Activated CD4-positive, alpha-beta T cell treated with anti-CD3 and anti-CD28 coated beads for 24 hours (primary cell): Measurements from ENCODE around the gene PAM.
A peak's percentile ranks its signal among the peaks of the same experiment; 100 is the strongest.

Source experiments
- DNase-seq, 2 donors: peaks; one replicate each; pipeline ENCODE4 v3.0.0-alpha.2; 2020; ENCODE audit warnings: low read depth in 2 of 2

PAM gene

DNA sequence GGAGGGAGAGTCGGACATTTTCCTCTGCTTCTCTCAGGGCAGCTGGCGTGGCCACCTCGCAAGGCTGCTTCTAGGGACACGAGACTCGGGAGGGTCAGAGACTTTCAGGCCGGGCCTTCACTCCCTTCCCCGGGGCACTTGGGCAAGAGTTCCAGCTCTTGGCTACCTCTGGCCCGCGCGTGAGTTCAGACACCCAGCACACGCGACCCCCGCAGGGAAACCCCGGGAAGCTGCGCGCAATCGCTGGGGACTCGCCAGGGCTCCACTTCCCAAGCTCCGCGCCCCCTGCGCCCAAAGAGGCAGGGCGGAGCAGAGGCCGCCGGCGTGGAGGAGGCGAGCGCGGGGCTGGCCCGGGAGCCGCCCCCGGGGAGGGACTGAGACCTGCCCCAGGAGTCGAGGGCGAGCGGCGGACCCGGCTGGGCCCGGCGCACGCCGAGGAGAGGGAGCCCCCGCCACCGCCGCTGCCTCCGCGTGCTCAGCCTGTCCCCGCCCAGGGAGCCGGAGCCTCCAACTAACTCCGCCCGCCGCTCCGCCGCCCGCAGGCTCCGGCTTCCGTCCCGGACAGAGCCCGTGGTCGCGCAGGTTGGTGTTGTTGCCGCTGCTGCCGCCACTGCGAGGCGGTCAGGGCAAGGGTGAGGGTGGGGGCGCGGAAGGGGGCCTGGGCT is at the start of gene PAM:
Gene PAM (plus strand): TSS at position 539 of the 665 bp plus-strand sequence. CDS start 110,891 bp downstream, outside the sequence.
- peak; percentile 64 to 68 for DNase-seq

- no peak for DNase-seq
Observed at GRCh38 chr5:102711525-102712385, 43.4 kb upstream of the PAM start.

DNA sequence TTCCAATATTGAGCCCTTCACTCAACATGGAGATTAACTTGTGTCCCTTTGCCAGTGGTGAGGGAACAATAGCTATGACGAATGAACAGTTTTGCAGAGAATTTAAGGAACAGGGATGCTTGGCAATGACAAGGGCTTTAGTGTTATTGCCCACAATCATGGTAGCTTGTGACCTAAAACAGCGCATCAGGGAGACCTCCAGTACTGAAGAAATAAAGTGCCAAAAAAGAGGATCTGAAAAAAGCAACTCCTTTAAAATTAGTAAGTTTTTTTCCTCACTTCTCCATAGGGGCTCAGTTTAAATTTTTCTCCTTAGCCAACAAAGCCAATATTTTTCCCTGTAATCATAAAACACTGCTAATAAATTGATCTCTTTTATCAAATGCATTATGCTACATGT is 41.8 kb upstream of the PAM start:
- DNase-seq = no peak

GRCh38 chr5:102713682-102714231 is 41.3 kb upstream of the PAM start:
- DNase-seq = no peak

- DNase-seq = no peak
Observed at GRCh38 chr5:102715082-102715807, 39.9 kb upstream of the PAM start.

DNA sequence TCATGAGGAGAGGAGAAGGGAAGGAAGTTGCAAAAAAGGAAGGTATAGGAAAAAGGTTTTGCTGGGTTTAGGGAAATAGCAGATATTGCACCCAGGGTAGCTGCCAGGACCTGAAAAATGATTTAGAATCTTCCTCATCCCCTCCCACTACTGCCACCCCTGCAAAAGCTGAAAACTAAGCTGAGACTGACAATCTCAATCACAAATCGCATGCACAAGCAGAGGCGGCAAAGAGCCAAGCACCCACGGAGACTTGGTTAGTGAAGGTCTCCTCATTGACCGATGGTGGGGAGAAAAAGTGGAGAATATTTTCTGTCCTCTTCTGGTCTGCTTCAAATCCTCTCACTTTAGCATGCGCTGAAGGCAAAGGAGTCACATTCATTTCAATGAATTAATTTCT is 39.1 kb upstream of the PAM start:
- no peak for DNase-seq

GRCh38 chr5:102718819-102719218 is 36.3 kb upstream of the PAM start:
- no peak for DNase-seq

DNA sequence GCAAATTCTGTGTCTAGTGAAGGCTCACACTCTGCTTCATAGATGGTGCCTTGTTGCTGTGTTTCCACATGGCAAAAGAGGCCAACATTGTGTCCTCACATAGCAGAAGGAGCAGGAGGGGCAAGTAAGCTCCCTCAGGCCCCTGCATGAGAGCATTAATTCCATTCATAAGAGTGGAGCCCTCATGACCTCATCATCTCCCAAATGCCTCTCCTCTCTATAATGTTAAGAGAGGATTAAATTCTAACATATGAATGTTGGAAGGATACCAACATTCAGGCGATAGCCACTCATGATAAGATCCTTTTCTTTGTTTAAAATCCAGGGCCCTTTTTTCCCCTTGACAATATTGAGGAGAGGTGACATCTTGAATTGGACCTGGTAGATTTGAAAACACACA is 35.2 kb upstream of the PAM start:
- no peak for DNase-seq

GRCh38 chr5:102720969-102721368 is 34.1 kb upstream of the PAM start:
- no peak for DNase-seq

GRCh38 chr5:102722931-102723330 is 32.2 kb upstream of the PAM start:
- DNase-seq = no peak

DNA sequence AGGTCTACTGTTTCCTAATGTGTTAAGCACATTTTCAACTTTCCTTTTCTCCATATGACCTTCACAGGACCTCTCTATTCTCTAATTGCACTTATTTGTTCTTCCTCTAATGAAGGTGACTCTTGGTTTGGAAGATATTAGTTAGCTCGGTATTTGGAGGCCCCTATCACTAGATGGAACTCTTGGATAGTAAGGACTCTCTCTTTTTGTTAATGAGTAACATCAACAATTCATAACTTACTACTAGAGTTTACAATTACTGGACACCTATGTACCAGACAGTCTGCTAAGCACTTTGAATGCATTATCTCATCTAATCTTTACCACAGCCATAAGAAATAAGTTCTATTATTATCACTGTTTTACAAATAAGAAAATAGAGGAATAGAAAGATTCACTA is 23.4 kb upstream of the PAM start:
- no peak for DNase-seq

DNA sequence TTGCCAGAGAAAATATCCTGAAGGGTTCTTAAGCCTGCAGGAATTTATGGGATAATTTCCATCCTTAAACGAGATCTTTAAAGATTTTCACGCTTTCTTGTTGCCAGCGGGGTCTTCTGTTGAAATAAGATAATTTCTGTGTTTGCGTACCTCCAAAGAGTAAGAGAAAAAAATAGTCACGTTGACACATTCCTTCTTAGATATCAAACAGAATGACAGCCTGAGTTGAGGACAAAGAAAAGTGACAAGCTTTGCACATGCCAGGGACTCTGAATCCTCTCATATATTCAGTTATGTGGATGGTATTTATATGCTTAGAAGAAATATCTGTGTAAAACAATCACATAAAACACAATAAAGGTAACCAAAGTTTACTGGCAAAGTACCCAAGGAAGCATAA is 21.6 kb upstream of the PAM start:
- no peak for DNase-seq

GRCh38 chr5:102737161-102737560 is 17.9 kb upstream of the PAM start:
- DNase-seq = no peak

DNA sequence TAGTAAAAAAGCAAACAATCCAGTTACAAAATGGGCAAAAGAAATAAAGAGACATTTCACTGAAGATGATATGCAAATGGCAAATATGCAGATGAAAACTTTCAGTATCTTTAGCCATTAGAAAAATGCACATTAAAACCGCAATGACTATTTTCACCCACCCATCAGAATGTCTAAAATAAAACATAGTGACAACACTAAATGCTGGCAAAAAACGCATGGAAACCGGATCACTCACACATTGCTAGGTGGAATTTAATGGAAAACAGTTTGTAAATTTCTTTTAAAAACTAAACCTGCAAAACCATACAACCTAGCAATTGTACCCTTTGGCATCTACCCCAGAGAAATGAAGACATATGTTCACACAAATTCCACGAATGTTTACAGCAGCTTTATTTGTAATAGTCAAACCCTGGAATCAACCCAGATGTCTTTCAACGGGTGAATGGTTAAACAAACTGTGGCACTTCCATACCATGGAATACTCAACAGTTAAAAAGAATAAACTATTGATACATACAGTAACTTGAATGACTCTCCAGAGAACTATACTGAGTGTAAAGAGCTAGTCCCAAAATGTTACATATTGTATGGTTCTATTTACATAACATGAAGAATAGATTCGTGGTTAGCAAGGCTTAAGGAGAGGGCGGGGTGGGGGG is 17.2 kb upstream of the PAM start:
- DNase-seq = no peak

GRCh38 chr5:102740515-102740914 is 14.6 kb upstream of the PAM start:
- DNase-seq = no peak

DNA sequence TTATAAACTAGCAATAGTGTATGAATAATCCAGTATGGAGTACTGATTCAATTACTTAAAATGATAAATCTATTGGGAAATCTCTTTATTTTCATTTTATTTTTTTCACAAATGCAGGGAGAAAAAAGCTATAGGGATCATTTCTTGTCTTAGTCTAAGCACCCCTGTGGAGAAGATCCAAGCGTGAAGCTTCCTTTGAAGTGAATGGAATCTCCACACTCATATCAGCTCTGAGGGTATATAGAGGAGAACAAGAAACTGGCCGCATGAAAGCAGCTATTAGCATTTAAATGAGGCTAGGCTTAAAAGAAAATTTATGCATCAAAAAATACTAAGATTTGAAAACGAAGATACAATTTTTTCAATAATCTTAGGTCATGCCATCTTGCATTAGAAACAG is 12.9 kb upstream of the PAM start:
- DNase-seq = no peak

GRCh38 chr5:102743900-102744299 is 11.2 kb upstream of the PAM start:
- DNase-seq = no peak

DNA sequence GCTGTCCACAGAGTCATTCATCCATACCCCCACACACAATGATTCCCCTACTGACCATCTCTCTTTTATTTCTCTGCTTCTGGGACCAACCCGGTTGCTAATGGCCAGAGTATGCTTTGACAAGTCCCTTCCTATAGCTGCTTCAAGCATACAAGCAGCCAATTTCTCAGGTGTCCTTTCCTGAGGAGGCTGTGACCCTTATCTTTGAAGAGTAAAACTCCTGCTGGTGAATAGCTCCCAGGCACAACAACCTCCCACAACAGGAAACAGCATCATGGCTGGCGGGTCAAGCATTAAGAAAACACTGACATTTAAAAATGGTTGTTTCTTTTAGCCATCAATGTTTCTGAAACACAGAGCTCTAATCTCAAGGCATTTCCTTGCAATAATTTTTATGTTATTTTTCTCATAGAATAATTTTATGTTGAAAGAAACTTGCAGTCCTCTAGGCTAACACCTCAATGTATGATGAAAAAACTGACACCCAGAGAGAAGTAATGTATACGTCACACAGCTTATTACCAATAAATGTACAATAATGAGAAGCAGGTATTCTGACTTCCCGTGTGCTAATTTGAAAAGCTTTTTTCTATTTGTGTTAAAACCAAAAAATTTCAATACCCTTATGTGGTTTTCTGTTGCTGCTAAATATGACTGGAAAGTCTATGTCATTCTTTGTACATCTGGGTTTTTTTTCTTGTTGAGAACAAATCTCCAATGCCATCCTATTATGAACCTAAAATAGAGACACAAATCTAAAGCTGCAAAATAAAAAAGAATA is 7.5 kb upstream of the PAM start:
- no peak for DNase-seq

DNA sequence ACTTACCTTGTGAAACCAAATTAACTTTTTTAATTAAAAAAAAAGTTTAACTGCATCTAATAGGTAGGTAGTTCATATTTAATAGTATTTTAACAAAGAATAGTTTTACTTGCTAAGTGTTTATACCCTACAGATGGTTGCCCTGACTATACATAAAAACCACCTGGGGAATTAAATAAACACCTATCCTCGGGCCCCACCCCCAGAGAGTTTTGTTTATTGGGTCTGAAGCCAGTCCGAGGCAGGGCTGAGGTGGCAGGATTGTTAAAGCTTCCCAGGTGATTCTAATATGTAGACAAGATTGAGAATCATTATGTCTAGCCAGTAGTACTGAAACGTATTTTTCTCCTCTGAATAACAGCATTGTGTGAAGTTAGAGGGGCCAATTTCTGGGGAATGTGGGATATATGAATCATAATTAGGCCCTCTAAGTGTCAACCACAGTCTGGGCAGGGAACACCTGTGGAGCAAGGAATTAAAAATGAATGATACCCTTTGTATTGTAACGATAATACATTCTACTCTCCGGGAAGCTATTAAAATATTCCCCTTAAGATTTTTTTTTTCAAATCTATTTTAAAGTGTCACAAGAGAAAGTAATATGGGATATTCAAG is 5.6 kb upstream of the PAM start:
- DNase-seq = no peak

DNA sequence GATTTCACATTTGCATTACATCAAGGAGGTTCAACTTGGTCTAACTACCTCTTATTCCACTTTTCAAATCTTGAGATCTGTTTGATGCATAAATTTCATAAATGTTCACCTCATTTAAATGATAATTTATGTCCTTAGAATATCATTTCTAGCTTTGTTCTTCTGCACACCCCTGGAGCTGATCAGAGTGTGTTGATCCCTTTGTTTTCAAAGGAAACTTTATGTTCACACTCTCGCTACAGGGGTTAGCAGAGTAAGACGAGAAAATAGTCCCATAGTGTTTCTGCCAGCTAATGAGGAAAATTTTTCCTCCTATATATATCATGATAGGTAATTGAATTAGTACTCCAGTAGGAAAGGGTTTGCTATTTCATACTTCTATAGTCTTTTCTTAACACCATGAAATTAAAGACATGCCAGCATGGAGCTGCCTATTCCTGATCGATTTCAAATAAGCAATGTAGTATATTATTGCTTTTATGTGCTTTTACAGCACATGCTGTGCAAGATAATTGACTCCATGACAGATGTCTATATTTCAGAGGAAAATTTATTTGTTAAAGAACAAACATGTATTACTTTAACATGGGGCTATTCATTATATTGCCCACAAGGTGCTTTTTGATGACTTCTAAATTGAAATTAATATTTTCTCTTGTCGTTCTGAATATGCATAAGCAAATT is 4.8 kb upstream of the PAM start:
- DNase-seq = no peak
